HG02870 (cell line): ENCODE measurements around the gene POLR3E.

Experiments
- ATAC-seq: cut with Tn5 transposase; IDR thresholded peaks from one replicate; pipeline ENCODE4 v1.9.1; 2021; ENCODE audit warnings: mild to moderate bottlenecking, moderate library complexity; ENCODE audit not compliant: unreplicated experiment

The POLR3E gene

GRCh38 chr16:22316411-22316811 is 19.2 kb downstream of the POLR3E start:
- ATAC-seq: no peak

- no peak for ATAC-seq
Observed at GRCh38 chr16:22317001-22317530, 19.9 kb downstream of the POLR3E start.

- ATAC-seq: no peak
Observed at GRCh38 chr16:22317625-22318024, 20.4 kb downstream of the POLR3E start.

DNA sequence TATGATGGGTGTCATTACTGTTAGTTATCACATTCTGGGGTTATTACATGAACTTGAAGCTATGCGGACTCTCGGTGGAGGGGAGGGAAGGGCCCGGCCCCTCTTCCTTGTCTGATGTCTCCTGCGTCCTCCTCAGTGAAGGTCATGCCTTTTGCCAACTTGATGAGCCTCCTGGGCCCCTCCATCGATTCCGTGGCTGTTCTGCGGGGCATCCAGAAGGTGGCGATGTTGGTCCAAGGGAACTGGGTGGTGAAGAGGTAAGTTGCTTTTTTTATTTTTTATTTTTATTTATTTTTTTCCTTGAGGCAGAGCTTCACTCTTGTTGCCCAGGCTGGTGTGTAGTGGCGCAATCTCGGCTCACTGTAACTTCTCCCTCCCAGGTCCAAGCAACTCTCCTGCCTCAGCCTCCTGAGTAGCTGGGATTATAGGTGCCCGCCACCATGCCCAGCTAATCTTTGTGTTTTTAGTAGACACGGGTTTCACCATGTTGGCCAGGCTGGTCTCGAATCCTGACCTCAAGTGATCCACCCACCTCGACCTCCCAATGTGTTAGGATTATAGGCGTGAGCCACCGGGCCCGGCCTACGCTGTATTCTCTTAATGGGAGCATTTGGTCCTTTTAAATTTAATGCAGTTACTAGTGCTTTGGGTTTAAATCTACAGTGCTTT is 21.6 kb downstream of the POLR3E start:
- ATAC-seq: no peak

DNA sequence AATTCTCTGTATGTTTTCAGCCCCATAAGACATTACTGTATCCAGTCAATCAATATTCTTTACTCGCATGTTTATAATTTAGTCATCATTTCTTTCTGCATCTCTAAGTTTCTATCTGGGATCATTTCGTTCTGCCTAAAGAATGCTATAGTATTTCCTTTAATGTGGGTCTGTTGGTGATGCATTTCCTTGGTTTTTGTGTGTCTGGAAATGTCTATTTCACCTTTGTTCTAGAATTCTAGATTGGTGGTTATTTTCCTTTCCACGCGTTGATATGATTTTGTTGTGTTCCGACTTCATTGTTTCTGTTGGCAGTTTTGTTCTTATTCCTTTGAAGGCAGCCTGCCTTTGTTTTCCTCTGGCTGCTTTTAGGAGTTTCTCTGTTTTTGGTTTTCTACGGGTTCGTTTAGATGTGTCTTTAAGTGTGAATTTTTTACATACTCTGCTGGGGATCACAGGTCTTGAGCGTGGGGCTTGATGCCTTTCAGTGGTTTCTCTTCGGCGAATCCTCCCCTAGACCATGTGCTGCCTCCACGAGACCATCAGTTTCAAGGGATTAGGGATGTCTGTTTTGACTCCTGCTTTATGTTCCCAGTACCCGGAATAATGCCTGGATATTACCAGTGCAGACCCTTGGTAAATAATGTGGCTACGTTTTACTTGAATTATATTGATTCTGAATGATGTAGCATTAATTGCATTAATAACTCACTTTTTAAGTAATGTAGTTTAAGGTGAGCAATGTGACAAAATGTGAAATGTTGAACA is 23.5 kb downstream of the POLR3E start:
- ATAC-seq: no peak

- no peak for ATAC-seq
Observed at GRCh38 chr16:22321340-22322001, 24.3 kb downstream of the POLR3E start.

DNA sequence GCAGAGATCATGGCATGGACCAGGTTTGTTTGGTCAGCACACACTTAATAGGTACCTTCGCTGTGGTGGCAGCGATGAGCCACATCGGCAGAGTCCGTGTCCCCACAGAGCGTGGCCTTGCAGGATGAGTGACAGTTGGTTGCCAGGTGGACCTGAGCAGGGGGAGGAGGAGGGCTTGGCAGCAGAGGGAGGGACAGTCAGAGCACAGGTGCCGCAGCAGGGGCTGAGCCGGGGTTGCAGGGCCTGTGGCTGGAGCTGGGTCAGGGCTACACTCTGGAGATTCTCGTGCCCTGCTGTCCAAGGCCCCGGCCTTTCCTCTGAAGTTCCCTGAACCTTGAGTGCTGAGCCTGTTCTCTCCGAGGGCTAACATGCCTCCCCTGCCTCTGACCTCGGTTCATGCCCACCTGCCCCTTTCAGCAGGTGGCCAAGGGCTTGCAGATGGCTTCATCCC is 24.8 kb downstream of the POLR3E start:
- ATAC-seq: no peak

- no peak for ATAC-seq
Observed at GRCh38 chr16:22322741-22323140, 25.5 kb downstream of the POLR3E start.

DNA sequence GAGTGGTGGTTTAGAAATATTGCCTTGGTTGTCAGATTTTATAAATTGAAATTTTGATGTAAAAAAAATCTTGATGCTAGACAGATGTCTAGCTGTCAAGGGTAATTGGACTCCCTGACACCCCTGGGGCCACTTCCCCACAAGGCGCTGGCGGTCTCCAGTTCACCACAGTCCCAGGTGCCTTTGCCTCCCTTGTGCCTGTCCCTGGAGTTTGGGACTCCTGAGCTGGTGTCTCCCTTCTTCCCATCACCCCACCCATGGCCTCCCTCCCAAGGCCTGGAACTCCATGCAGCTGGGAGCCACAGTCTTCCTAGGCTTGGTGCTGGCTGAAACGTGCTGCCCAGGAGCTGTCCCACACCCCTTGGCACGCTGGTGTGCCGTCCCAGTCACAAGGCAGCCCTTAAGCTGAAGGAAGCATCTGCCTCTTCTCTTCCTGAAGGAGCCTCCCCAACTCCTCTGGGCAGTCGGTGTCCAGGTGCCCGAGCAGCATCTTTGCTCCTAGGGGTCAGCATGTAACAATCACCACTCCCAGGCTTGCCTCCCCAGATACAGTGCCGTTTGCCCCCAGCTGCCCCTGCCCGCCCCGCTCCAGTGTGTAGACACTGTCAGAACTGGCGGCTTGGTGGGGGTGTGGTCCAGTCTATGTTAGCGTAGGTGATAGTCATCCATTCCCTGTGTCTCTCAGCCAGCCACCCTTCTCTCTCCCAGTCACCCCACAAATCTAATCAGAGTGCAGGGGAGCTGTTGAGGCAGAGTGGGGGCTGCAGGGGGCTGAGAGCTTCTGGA is 26.2 kb downstream of the POLR3E start:
- no peak for ATAC-seq

DNA sequence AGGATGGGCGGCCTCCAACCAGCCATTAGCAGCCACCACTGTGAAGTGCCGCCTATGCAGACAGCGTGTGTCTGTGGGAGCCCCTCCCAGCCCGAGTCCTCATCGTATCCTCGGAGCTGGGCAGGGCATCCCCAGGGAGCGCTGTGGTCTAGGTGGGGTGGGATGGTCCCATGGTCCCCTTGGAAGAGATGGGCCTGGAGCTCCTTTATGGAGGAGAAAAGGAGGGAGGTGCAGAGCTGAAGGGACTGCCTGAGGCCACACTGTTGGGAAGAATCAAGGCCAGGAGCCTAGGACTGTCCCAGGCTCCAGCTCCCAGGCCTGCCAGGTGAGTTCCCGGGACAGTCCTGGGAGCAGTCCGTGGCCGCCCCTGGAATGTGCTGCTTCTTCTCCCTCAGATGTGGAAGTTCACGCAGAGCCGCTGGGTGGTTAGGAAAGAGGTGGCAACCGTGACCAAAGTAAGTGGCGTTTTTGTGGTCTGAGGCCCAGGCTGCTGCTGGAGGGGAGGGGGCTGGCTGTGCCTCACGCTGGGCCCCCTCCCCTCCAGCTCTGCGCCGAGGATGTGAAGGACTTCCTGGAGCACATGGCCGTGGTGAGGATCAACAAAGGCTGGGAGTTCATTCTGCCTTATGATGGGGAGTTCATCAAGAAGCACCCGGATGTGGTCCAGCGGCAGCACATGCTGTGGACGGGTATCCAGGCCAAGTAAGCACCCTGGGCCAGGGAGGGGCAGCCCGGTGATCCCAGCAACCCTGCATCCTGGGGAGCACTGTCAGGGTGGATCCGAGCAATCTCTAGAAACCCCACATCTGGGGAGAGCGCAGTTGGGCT is 27.0 kb downstream of the POLR3E start:
- ATAC-seq: no peak

DNA sequence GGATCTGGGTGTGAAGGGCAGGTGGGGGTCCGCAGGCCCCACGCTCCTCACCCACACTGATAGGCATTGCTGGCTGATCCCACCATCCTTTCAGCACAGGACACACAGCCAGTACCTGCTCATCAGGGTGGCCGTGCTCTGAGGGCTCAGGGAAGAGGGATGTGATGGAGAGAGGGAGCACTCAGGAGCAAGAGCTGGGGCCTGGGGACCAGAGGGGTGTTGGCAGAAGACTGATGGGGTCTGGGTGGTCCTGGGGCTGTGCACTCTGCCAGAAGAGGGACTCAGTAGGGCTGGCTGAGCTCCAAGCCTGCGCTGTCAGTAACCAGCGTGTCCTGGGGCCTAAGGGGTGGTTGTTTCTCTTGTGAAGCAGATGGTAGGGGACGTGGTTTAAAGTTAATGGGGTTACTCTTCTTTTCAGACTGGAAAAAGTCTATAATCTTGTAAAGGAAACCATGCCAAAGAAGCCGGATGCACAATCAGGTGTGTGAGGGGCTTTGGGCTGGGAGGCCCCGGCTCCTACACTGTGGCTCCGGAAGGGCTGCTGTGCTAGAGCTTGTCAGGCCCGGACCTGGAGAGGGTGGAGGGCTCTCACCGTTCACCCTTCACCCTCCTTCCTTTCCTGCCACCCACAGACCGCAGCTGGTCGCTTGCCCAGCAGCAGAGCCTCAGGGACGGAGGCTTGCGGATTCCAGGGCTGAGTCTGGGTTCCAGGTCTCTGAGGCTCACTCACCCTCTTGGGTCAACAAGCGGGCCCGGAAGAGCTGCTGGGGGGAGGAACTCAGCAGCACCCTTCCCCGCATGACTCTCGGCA is 27.8 kb downstream of the POLR3E start:
- ATAC-seq: no peak

DNA sequence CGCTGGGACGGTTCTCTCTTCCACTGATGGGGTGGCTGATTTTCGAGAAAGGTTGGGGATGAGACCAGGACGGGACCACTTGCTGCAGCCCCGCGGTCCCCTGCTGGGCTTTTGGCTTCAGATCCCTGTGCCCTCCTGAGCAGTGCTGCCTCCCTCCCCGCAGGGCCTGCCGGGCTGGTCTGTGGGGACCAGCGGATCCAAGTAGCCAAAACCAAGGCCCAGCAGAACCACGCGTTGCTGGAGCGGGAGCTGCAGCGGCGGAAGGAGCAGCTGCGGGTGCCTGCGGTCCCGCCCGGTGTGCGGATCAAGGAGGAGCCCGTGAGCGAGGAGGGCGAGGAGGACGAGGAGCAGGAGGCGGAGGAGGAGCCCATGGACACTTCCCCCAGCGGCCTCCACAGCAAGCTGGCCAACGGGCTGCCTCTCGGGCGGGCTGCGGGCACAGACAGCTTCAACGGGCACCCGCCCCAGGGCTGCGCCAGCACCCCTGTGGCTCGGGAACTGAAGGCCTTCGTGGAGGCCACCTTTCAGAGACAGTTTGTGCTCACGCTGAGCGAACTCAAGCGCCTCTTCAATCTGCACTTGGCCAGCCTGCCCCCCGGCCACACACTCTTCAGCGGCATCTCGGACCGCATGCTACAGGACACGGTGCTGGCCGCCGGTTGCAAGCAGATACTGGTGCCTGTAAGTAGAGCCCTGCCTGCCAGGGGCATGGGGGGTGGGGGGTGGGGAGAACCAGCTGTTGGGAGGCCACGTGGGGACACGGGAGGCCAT is 28.6 kb downstream of the POLR3E start:
- ATAC-seq: no peak

DNA sequence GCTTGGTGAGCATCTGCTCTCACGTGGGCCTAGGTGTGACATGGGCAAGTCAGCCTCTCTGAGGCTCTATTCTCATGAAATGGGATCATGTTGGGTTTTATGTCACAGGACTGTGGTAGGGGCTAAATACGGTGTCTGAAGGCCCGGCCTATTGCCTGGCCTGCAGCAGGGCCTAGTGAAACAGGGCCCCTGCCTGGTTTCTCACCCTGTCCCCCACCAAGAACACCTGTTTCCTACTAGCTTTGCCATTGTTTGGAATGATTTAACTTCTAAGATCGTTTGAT is 29.1 kb downstream of the POLR3E start:
- ATAC-seq: no peak

DNA sequence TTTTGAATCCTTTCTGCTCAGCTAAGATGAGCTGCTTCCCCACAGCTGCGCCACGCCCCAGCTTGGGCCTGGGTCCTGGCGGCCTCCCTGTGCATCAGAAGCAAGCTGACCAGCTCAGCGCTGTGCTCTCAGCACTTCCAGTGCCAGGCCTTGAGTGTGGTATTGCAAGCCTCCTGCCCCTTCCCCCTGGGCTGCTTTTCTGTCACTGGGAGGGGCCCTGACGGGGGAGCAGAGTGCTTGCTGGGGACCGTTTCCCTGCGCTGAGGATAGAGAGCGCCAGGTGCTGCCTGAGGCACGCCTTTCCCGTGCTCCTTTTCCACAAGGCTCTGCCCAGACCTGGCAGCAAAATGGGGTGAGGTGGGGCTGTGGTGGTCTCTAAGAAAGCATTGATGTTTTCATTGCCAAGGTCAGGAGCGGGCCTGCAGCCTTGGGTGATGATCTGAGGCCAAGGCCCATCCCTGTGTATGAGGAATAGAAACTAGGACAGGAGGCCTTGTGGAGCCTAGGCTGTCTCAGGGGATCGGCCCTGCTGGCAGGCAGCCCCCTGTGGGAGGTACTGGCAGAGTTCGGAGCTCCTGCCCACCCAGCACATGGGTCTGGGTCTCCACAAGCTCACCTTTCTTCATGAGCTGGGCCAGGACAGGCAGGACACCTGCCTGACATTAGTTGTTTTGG is 29.7 kb downstream of the POLR3E start:
- ATAC-seq: no peak

GRCh38 chr16:22327446-22327775 is 30.2 kb downstream of the POLR3E start:
- ATAC-seq: no peak

GRCh38 chr16:22328081-22328725 is 31.0 kb downstream of the POLR3E start:
- no peak for ATAC-seq

DNA sequence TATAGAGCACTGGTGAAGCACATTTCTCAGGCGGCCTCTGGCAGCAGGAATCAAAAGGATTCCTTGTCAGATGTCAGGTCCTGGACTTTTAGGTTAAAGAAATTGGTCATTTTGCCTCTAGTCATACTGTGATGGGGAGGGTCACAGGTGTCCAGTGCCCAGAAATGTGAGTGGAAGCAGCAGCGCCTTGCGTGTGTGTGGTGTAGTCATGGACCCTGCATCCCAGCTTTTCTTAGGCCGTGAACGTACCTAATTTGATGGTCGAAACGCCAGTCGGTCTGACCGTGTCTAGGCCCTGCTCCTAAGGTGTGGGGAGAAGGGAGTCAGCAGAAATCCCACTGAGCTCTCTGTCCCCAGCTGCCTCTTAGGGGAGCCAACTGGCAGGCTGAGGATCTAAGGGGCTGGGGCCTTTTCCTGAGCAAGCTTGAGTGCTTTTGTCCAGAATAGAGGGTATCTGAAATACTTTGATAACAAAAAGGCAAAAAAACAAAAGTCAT is 32.0 kb downstream of the POLR3E start:
- no peak for ATAC-seq

- no peak for ATAC-seq
Observed at GRCh38 chr16:22330326-22330725, 33.1 kb downstream of the POLR3E start.
